ENCODE measurements around the gene SIGLEC1.

The SIGLEC1 gene

GRCh38 chr20:3681352-3681930, 31.0 kb downstream of the SIGLEC1 start:
- in situ Hi-C loops (cut with MboI; ENCODE audit: low sequenced_read_pairs): no loop called here

- in situ Hi-C loops (cut with MboI; ENCODE audit: low sequenced_read_pairs): no loop called here
Measured at GRCh38 chr20:3680701-3681351, 31.6 kb downstream of the SIGLEC1 start.

GRCh38 chr20:3679749-3680700, 32.4 kb downstream of the SIGLEC1 start:
- in situ Hi-C loops (cut with MboI; ENCODE audit: low sequenced_read_pairs): no loop called here

- in situ Hi-C loops (cut with MboI; ENCODE audit: low sequenced_read_pairs): no loop called here
Measured at GRCh38 chr20:3678856-3679720, 33.3 kb downstream of the SIGLEC1 start.

- in situ Hi-C loops (cut with MboI; ENCODE audit: low sequenced_read_pairs): no loop called here
Measured at GRCh38 chr20:3678198-3678597, 34.2 kb downstream of the SIGLEC1 start.

GRCh38 chr20:3677733-3678132, 34.7 kb downstream of the SIGLEC1 start:
- in situ Hi-C loops (cut with MboI; ENCODE audit: low sequenced_read_pairs): no loop called here

GRCh38 chr20:3674995-3675900, 37.2 kb downstream of the SIGLEC1 start:
- in situ Hi-C loops (cut with MboI; ENCODE audit: low sequenced_read_pairs): no loop called here

- in situ Hi-C loops (cut with MboI; ENCODE audit: low sequenced_read_pairs): no loop called here
Measured at GRCh38 chr20:3674447-3674846, 38.0 kb downstream of the SIGLEC1 start.

GRCh38 chr20:3673221-3674070, 39.0 kb downstream of the SIGLEC1 start:
- in situ Hi-C loops (cut with MboI; ENCODE audit: low sequenced_read_pairs): no loop called here

- in situ Hi-C loops (cut with MboI; ENCODE audit: low sequenced_read_pairs): no loop called here
Measured at GRCh38 chr20:3672547-3673171, 39.7 kb downstream of the SIGLEC1 start.

GRCh38 chr20:3671986-3672546, 40.3 kb downstream of the SIGLEC1 start:
- in situ Hi-C loops (cut with MboI; ENCODE audit: low sequenced_read_pairs): no loop called here

- in situ Hi-C loops (cut with MboI; ENCODE audit: low sequenced_read_pairs): no loop called here
Measured at GRCh38 chr20:3670945-3671344, 41.5 kb downstream of the SIGLEC1 start.

- in situ Hi-C loops (cut with MboI; ENCODE audit: low sequenced_read_pairs): no loop called here
Measured at GRCh38 chr20:3670511-3670910, 41.9 kb downstream of the SIGLEC1 start.

- in situ Hi-C loops (cut with MboI; ENCODE audit: low sequenced_read_pairs): no loop called here
Measured at GRCh38 chr20:3669710-3670367, 42.6 kb downstream of the SIGLEC1 start.

- in situ Hi-C loops (cut with MboI; ENCODE audit: low sequenced_read_pairs): no loop called here
Measured at GRCh38 chr20:3667434-3668037, 44.9 kb downstream of the SIGLEC1 start.

GRCh38 chr20:3663858-3664257, 48.5 kb downstream of the SIGLEC1 start:
- in situ Hi-C loops (cut with MboI; ENCODE audit: low sequenced_read_pairs): no loop called here

GRCh38 chr20:3663031-3663701, 49.2 kb downstream of the SIGLEC1 start, which contains the start of gene GFRA4:
Gene GFRA4, minus strand, starts transcription at chr20:3663399. Its CDS starts 0 bp downstream, at chr20:3663399.
- in situ Hi-C loops (cut with MboI; ENCODE audit: low sequenced_read_pairs): no loop called here
